T-helper 9 cell (primary cell): Measurements from ENCODE around the gene FOXO6.

ENCODE experiments used
- DNase-seq: peaks from one replicate; pipeline ENCODE4 v3.0.0-alpha.2; 2020

FOXO6 gene

GRCh38 chr1:41386196-41386663, 25.0 kb downstream of the FOXO6 start:
- no peak for DNase-seq

- DNase-seq: no peak
Measured at GRCh38 chr1:41387667-41388091, 26.4 kb downstream of the FOXO6 start.

GRCh38 chr1:41388510-41388909, 27.3 kb downstream of the FOXO6 start:
- DNase-seq: no peak

DNA sequence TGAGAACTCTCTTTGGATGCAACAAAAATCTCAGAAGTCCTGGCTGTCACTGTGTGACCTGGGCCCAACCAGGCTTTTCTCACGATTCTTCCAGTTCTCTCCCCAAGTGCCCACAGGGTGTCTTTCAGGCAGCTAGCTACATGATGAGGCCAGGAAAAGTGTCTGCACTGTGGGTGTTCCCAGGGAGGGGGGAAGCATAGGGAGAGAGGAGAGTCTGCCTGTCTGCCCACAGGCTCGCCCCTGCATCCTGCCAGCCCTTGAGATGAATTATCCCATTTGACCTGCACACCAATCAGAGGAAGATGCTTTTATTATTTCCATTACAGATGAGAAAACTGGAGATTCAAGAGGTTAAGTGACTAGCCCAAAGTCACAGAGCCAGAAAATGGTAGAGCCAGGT, 27.8 kb downstream of the FOXO6 start:
- DNase-seq: no peak

GRCh38 chr1:41390166-41390565, 28.9 kb downstream of the FOXO6 start:
- no peak for DNase-seq

GRCh38 chr1:41390573-41390972, 29.3 kb downstream of the FOXO6 start:
- no peak for DNase-seq

DNA sequence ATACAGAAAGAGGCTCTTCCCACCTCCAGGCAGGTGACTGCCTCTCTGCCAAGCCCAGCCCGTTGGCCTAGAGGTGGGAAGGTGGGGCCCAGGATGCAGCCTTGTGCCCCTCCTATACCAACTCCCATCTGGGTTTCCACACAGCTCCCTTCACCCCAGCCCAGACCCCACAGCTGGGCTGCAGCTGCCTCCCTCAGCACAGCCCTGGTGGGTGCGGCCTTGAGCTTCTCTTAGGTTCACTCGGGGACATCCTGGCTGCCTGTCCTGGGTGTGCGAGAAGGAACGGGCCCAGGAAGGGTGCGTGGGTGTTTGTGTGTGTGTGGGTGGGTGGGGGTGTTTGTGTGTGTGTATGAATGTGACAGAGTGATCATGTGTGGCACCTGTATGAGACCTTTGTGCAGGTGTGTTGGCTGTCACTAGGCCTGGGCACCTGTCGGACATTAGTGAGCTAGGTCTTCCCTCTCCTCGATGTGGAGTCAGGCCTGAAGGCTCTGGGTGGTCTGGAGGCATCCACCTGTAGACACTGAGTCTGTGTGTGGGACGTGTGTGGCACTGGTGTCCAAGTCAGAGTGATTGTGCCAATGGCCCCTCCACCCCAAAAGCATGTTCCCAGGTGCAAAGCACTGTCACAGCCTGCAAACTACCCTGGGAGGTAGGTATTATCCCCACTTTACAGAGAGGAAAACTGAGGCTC, 30.7 kb downstream of the FOXO6 start:
- DNase-seq: no peak

- DNase-seq: no peak
Measured at GRCh38 chr1:41392528-41392924, 31.3 kb downstream of the FOXO6 start.

- no peak for DNase-seq
Measured at GRCh38 chr1:41393716-41394368, 32.6 kb downstream of the FOXO6 start.

GRCh38 chr1:41394369-41394744, 33.1 kb downstream of the FOXO6 start:
- DNase-seq: no peak

DNA sequence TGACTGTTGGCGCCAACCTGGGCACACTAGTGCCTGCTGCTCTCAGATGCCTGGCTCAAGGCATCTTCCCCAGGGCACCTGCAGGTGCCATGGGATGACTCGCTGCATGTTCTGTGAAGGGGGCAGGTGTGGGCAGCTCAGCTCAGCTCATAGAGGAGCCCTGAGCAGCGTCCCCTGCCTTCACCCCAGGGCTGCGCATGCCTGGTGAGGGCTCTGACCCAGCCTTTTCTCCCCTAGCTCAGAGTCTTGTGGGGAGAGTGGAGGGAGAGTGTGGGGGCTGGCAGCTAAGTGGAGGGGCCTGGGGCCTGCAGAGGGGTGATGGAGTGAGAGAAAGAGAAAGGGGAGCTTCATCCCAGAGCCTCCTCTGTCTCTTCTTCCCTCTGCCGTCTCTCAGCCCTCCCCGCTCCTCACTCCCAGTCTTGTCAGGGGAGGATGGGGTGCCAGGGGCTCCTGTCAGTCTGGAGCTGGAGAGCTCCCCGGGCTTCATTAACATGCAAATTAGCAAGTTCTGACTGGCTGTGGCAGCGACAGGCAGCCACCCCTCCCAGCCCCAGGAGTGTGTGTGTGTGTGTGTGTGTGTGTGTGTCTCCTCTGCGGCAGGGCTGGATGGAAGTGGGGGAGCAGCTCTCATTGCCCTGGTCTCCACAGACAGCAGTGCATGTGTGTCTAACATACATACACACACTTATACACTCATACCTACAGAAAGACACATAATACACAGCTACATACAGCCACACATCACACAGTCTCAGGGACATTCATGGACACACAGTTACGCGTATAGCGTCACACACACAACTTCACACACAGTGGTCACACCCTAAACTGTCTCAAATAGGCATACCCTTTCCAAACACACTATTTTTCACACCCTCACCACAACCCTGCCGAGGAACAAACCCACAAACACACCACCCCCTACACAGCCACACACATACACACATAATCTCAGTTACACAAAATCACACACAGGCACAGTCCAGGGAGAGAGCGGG, 34.0 kb downstream of the FOXO6 start:
- no peak for DNase-seq

- DNase-seq: no peak
Measured at GRCh38 chr1:41396084-41396483, 34.9 kb downstream of the FOXO6 start.

- no peak for DNase-seq
Measured at GRCh38 chr1:41397020-41397419, 35.8 kb downstream of the FOXO6 start.

- no peak for DNase-seq
Measured at GRCh38 chr1:41397753-41398330, 36.6 kb downstream of the FOXO6 start.

DNA sequence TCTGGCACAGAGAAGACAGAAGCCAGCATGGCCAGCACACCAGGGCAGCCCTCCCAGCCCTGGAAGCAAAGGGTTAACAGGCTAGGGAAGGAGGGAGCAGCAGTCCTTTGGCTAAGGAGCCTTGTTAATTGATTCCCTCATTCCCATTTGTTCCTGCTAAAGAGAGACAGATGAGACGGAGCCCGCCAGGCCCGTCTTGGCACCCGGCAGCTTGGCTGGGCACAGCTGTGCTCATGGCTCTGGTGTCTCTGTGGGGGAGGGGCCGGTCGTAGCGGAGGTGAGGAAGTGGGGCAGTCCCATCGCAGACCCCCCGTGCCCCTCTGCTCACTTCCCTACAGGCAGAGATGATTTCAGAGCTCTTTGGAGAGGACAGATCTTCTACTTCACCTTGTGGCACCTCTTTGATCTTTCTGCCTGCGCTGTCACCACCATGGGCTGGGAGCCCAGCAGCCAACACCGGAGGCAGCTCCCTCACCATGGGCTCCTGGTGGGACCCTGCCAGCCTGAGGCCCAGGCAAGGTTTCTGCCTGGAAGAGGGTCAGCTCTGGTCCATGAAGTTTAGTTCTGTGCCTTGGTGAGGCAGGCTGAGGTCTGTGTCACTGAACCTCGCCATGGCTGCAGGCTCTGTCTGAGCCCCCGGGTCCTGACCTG, 38.0 kb downstream of the FOXO6 start:
- DNase-seq: no peak

- no peak for DNase-seq
Measured at GRCh38 chr1:41400225-41400624, 39.0 kb downstream of the FOXO6 start.

DNA sequence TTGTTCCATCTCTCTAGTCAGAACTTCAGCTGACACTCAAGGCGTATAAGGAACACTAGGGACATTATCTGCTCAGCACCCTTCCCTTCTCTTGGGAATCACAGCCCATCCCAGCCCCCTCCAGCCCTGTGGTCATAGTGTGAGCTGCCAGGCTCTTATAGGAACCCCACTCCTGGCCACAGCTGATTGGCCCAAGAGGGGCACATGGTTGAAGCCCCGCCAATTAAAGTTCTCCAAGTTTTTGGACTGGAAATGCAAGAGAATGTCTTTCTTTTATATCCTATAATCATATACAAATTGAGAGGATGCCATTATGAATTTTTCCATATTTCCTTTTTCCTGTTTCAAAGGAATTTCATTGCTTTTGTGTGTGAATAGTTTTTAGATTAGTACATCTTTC, 40.7 kb downstream of the FOXO6 start:
- no peak for DNase-seq

- DNase-seq: no peak
Measured at GRCh38 chr1:41404308-41404761, 43.1 kb downstream of the FOXO6 start.

DNA sequence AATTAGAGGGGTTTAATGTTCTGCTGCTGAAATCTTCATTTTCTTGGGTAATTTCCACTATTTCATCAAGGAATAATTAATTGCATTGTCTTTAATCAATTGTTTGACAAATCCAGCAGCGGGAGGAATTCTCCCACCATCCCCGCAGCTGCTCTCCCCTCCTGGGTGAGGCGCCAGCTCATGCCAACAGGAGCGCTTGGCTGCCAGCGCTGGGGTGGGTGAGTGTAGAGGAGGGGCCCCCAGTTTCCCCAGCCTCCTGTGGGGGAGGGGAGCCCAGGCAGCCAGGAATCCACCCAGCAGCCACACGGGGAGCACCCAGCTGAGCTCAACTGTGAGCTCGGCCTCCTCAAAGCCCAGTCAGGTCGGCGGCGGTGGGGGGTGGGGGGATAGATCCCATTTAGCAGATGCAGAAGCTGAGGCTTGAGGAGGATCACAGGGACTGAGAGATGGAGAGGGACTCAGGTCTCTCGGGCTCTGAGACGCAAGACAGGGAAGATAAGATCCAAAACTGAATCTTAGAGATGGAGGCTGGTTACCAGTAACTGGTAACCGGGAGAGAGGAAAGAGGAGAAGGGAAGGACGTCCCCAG, 46.5 kb downstream of the FOXO6 start:
- no peak for DNase-seq

- DNase-seq: no peak
Measured at GRCh38 chr1:41408691-41409090, 47.5 kb downstream of the FOXO6 start.

DNA sequence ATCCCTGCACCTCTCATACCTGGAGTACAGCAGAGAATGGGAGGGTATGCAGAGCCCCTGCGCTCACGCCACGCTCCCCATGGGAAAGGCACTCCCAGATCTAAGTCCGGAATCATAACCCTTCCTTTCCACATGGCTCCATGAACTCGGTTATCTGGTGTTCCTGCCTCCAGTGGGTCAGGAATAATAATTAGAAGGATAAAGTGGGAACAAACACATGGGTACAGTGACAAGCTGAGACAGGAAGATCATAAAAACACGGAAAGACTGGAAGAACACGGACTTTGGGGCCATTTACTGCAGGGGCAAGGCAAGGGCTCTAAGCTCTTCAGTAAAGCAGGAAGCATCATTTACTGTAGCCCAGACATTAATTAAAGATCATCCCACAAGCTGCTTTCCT, 48.6 kb downstream of the FOXO6 start:
- no peak for DNase-seq

GRCh38 chr1:41410462-41410861, 49.2 kb downstream of the FOXO6 start:
- DNase-seq: no peak
